Measurements from ENCODE around the gene HDAC8.
"Not testable (repeated sequence)": the region's sequence is repeated elsewhere in the genome, so short reads cannot be mapped to it uniquely, and the experiment has no call there.

HDAC8 gene

GRCh38 chrX:72532366-72532765 lies 40.3 kb downstream of the HDAC8 start:
- no peak for DNase-seq

GRCh38 chrX:72526534-72527508 lies 45.8 kb downstream of the HDAC8 start:
- DNase-seq = peak; percentile 85

- DNase-seq = no peak
These were observed 73.9 kb downstream of the HDAC8 start for GRCh38 chrX:72498782-72499181.

GRCh38 chrX:72495046-72495445 lies 77.6 kb downstream of the HDAC8 start:
- no peak for DNase-seq

- DNase-seq = peak; percentile 1
These were observed 80.1 kb downstream of the HDAC8 start for GRCh38 chrX:72492499-72492898.

- DNase-seq = not testable (repeated sequence)
These were observed 82.4 kb downstream of the HDAC8 start for GRCh38 chrX:72490221-72490620.

- no peak for DNase-seq
These were observed 85.0 kb downstream of the HDAC8 start for GRCh38 chrX:72487661-72488060.

- DNase-seq = no peak
These were observed 93.0 kb downstream of the HDAC8 start for GRCh38 chrX:72479324-72480274.

- no peak for DNase-seq
These were observed 93.8 kb downstream of the HDAC8 start for GRCh38 chrX:72478853-72479252.

- no peak for DNase-seq
These were observed 94.3 kb downstream of the HDAC8 start for GRCh38 chrX:72478351-72478750.

- DNase-seq = no peak
These were observed 94.9 kb downstream of the HDAC8 start for GRCh38 chrX:72477781-72478181.

GRCh38 chrX:72477376-72477775 lies 95.3 kb downstream of the HDAC8 start:
- DNase-seq = no peak

- no peak for DNase-seq
These were observed 96.5 kb downstream of the HDAC8 start for GRCh38 chrX:72475952-72476668.

- DNase-seq = no peak
These were observed 97.3 kb downstream of the HDAC8 start for GRCh38 chrX:72475338-72475737.

- DNase-seq = no peak
These were observed 102.0 kb downstream of the HDAC8 start for GRCh38 chrX:72470532-72471223.

- no peak for DNase-seq
These were observed 102.5 kb downstream of the HDAC8 start for GRCh38 chrX:72470117-72470516.

- DNase-seq = no peak
These were observed 104.0 kb downstream of the HDAC8 start for GRCh38 chrX:72468607-72469006.

- DNase-seq = peak; percentile 71
These were observed 105.5 kb downstream of the HDAC8 start for GRCh38 chrX:72467135-72467534.

GRCh38 chrX:72466493-72466892 lies 106.2 kb downstream of the HDAC8 start:
- DNase-seq = no peak

- no peak for DNase-seq
These were observed 106.8 kb downstream of the HDAC8 start for GRCh38 chrX:72465889-72466288.

- DNase-seq = no peak
These were observed 110.9 kb downstream of the HDAC8 start for GRCh38 chrX:72461766-72462165.

GRCh38 chrX:72461288-72461687 lies 111.4 kb downstream of the HDAC8 start:
- no peak for DNase-seq

Measured in GF-D8 (cell line).